H1 (cell line): ENCODE results near the gene GNG14. TPM values are rescaled to one million over a fixed set of nuclear protein-coding genes. Genes with fewer than 3 reads are reported as not detected.

Experiments
- CTCF ChIA-PET: fragments of 300-600 bp; sonication (Branson Sonifier 250); formaldehyde crosslinking; loops from one replicate; lab custom pipeline; 2021; ENCODE audit not compliant: partially characterized antibody; lab: Charles Lee
- POLR2A ChIA-PET: fragments of 300-600 bp; sonication (Branson Sonifier 250); formaldehyde crosslinking; loops from one replicate; lab custom pipeline; 2021; ENCODE audit warnings: inconsistent platforms; ENCODE audit not compliant: partially characterized antibody; lab: Charles Lee
- DNase-seq, 2 experiments: peaks; one replicate each; pipeline versions ENCODE4 v3.0.0 to v3.0.0-alpha.2; 2010 to 2022; ENCODE audit warnings: low spot score in 2 of 2, low read depth in 1 of 2, mixed read lengths in 1 of 2
- FAIRE-seq: peaks from 2 replicates; lab custom pipeline; 2011; peaks lifted over from hg19 to GRCh38; lab: Jason Lieb, UNC
- H2AFZ ChIP-seq: 2 replicates; pipeline ENCODE4 v1.8.1; 2012; ENCODE audit warnings: low read length, inconsistent platforms
- H2AK5ac ChIP-seq: 2 replicates; pipeline ENCODE4 v1.6.1; 2013; ENCODE audit warnings: low read depth, low read length
- H2BK120ac ChIP-seq: replicated peaks from 2 replicates; pipeline ENCODE3; 2013; ENCODE audit warnings: low read depth, low read length, inconsistent platforms
- H2BK12ac ChIP-seq: 2 replicates; pipeline ENCODE4 v1.6.1; 2013; ENCODE audit warnings: low read depth, low read length
- H2BK15ac ChIP-seq: 2 replicates; pipeline ENCODE4 v1.6.1; 2013; ENCODE audit warnings: low read length
- H2BK20ac ChIP-seq: 2 replicates; pipeline ENCODE4 v1.6.1; 2013; ENCODE audit warnings: low read length
- H2BK5ac ChIP-seq: 2 replicates; pipeline ENCODE4 v1.6.1; 2013; ENCODE audit warnings: low read depth, low read length
- H3K14ac ChIP-seq: 2 replicates; pipeline ENCODE4 v1.6.1; 2013; ENCODE audit warnings: inconsistent platforms; ENCODE audit not compliant: insufficient read length
- H3K18ac ChIP-seq: 2 replicates; pipeline ENCODE4 v1.6.1; 2013; ENCODE audit warnings: low read length; ENCODE audit errors: extremely low read depth
- H3K23ac ChIP-seq: 2 replicates; pipeline ENCODE4 v1.6.1; 2013; ENCODE audit warnings: inconsistent platforms; ENCODE audit not compliant: insufficient read length
- H3K23me2 ChIP-seq: 2 replicates; pipeline ENCODE4 v1.6.1; 2013; ENCODE audit warnings: low read depth, low read length
- H3K27ac ChIP-seq: 2 replicates; pipeline ENCODE4 v1.6.1; 2011; ENCODE audit warnings: low read depth, low read length, inconsistent platforms
- H3K27me3 ChIP-seq, 4 experiments: replicated peaks in 1 of 4; 1 replicate in 1 of 4; 2 replicates in 3 of 4; pipeline versions ENCODE4 v1.6.1 to v1.8.1; 2011 to 2013; ENCODE audit warnings: low read length in 3 of 4, mild to moderate bottlenecking in 3 of 4, inconsistent platforms in 2 of 4, mixed read lengths in 2 of 4, moderate library complexity in 1 of 4; ENCODE audit not compliant: control insufficient read depth in 3 of 4, insufficient read depth in 3 of 4; ENCODE audit errors: extremely low read depth in 1 of 4
- H3K36me3 ChIP-seq, 4 experiments: 2 replicates each; pipeline versions ENCODE4 v1.6.1 to v1.8.1; 2011 to 2013; ENCODE audit warnings: mild to moderate bottlenecking in 4 of 4, low read length in 3 of 4, moderate library complexity in 2 of 4, control low read depth in 1 of 4, inconsistent platforms in 1 of 4; ENCODE audit not compliant: insufficient read depth in 4 of 4, control insufficient read depth in 2 of 4
- H3K4ac ChIP-seq: replicated peaks from 2 replicates; pipeline ENCODE3; 2013; ENCODE audit warnings: low read length, low read depth, mixed read lengths, inconsistent platforms; ENCODE audit not compliant: insufficient read length
- H3K4me1 ChIP-seq, 4 experiments: replicated peaks in 1 of 4; 1 replicate in 1 of 4; 2 replicates in 3 of 4; pipeline versions ENCODE4 v1.6.1 to v1.8.1; 2011 to 2013; ENCODE audit warnings: low read length in 3 of 4, inconsistent platforms in 2 of 4, mixed read lengths in 1 of 4; ENCODE audit not compliant: insufficient read depth in 4 of 4, control insufficient read depth in 3 of 4
- H3K4me2 ChIP-seq, 2 experiments: 2 replicates each; pipeline versions ENCODE4 v1.6.1 to v1.8.1; 2011 to 2013; ENCODE audit warnings: low read depth in 2 of 2, low read length in 2 of 2, control low read depth in 1 of 2, inconsistent platforms in 1 of 2, mild to moderate bottlenecking in 1 of 2; ENCODE audit not compliant: insufficient read depth in 1 of 2
- H3K4me3 ChIP-seq, 4 experiments: fragments of 200-600, 300-600 bp in 1 of 4; sonication (generic), shearing (Covaris generic), sonication (Bioruptor Twin) in 1 of 4; 2 replicates each; pipeline versions ENCODE4 v1.5.1 to v1.8.1; 2011 to 2016; ENCODE audit warnings: low read length in 4 of 4, low read depth in 3 of 4, control low read depth in 2 of 4, inconsistent platforms in 2 of 4, mild to moderate bottlenecking in 2 of 4, mixed read lengths in 1 of 4, moderate library complexity in 1 of 4; ENCODE audit not compliant: insufficient read depth in 2 of 4; ENCODE audit errors: extremely low read depth in 1 of 4
- H3K56ac ChIP-seq: replicated peaks from 2 replicates; pipeline ENCODE3; 2013; ENCODE audit warnings: low read depth, mild to moderate bottlenecking, mixed read lengths, low read length, inconsistent platforms; ENCODE audit not compliant: insufficient read length
- H3K79me1 ChIP-seq: 2 replicates; pipeline ENCODE4 v1.6.1; 2013; ENCODE audit warnings: low read depth, low read length, control low read depth
- H3K79me2 ChIP-seq, 2 experiments: 2 replicates each; pipeline versions ENCODE4 v1.6.1 to v1.8.1; 2012 to 2013; ENCODE audit warnings: low read length in 2 of 2, mild to moderate bottlenecking in 2 of 2, inconsistent platforms in 1 of 2; ENCODE audit not compliant: insufficient read depth in 2 of 2, control insufficient read depth in 1 of 2
- H3K9ac ChIP-seq, 4 experiments: replicated peaks in 1 of 4; 1 replicate in 1 of 4; 2 replicates in 3 of 4; pipeline versions ENCODE4 v1.6.1 to v1.8.1; 2011 to 2013; ENCODE audit warnings: low read depth in 3 of 4, low read length in 3 of 4, control low read depth in 2 of 4, mild to moderate bottlenecking in 2 of 4, moderate library complexity in 2 of 4, inconsistent platforms in 1 of 4; ENCODE audit errors: extremely low read depth in 1 of 4
- H3K9me3 ChIP-seq, 2 experiments: 2 replicates each; pipeline versions ENCODE4 v1.6.1 to v1.8.1; 2012 to 2013; ENCODE audit warnings: mild to moderate bottlenecking in 2 of 2, moderate library complexity in 2 of 2, control low read depth in 1 of 2, inconsistent platforms in 1 of 2, low read depth in 1 of 2, low read length in 1 of 2, mixed read lengths in 1 of 2; ENCODE audit not compliant: insufficient read depth in 2 of 2
- H4K20me1 ChIP-seq, 2 experiments: replicated peaks in 1 of 2; 2 replicates each; pipeline versions ENCODE3 to v1.8.1; 2011 to 2013; ENCODE audit warnings: inconsistent platforms in 2 of 2, low read length in 2 of 2, mild to moderate bottlenecking in 1 of 2; ENCODE audit not compliant: insufficient read depth in 2 of 2, control insufficient read depth in 1 of 2
- H4K5ac ChIP-seq: 2 replicates; pipeline ENCODE4 v1.6.1; 2013; ENCODE audit warnings: low read length, low read depth, mixed read lengths, inconsistent platforms; ENCODE audit not compliant: insufficient read length
- H4K8ac ChIP-seq: 2 replicates; pipeline ENCODE4 v1.8.0; 2013; ENCODE audit warnings: mild to moderate bottlenecking, moderate library complexity, low read length, inconsistent platforms; ENCODE audit not compliant: insufficient read depth; ENCODE audit errors: extremely low read depth
- H4K91ac ChIP-seq: replicated peaks from 2 replicates; pipeline ENCODE3; 2013; ENCODE audit warnings: low read length, mixed read lengths, inconsistent platforms; ENCODE audit not compliant: insufficient read length
- RXRA ChIP-seq: IDR thresholded peaks from 2 replicates; pipeline ENCODE4 v1.6.1; 2011; ENCODE audit warnings: low read depth, mild to moderate bottlenecking, low read length, moderate library complexity; ENCODE audit not compliant: insufficient read depth
- WGBS, 2 experiments: shearing (Covaris generic) in 1 of 2; methylation state at CpG; one replicate each; pipeline versions ENCODE4 v1.1.6 to v1.1.7; 2013 to 2015; ENCODE audit warnings: low lambda C conversion rate in 2 of 2, mixed read lengths in 2 of 2, inconsistent platforms in 1 of 2, low coverage in 1 of 2, missing lambda C conversion rate in 1 of 2; ENCODE audit not compliant: insufficient replicate concordance in 2 of 2, insufficient coverage in 1 of 2, insufficient read length in 1 of 2; ENCODE audit errors: extremely low coverage in 1 of 2, missing lambda C conversion rate in 1 of 2; 5-methylcytosine and 5-hydroxymethylcytosine counted together
- polyA plus RNA-seq, 7 experiments: library from polyadenylated mRNA; depleted of rRNA in 3 of 7; stranded (reverse) in 5 of 7; unstranded in 2 of 7; fragments of >200 nt in 5 of 7; fragments of 200-250 nt in 2 of 7; gene quantifications; 1 replicate in 5 of 7; 2 replicates in 1 of 7; 4 replicates in 1 of 7; pipeline versions ENCODE4 v1.2.1 to v1.2.3, GENCODE V29; 2011 to 2013; ENCODE audit warnings: missing spikeins in 2 of 7, mixed read lengths in 2 of 7
- total RNA-seq: library from RNA; stranded (reverse); fragmentation: NEBNext Ultra II Directional; extraction: Animal tissue kit (Norgen Biotek cat#: 25700); gene quantifications from 2 replicates; pipeline ENCODE4 v1.2.1, GENCODE V29; 2021

Gene GNG14
- total and polyA plus RNA-seq, 2 of the 8 experiments (the other 6 are each of a cell fraction or from before 2014, with no cell fraction given) = not detected

DNA sequence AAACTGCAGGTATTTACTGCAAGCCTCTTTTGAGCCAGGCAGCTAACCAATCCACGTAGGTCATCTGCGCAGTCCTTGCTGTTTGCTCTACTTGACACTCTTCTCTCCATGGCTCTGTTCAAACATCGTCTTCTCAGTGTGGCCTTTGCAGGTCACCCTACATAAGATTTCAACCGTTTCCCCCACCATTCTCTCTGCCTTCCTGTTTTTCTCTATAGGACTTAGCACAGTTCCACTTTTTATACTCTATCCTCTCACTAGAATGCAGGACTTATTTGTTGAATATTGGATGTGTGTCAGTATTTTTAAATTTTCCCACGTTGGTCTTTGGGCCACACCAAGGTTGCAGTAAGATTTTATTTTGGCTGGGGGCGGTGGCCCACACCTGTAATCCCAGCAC, 10.3 kb downstream of the GNG14 start:
- 88% methylated on average over 6 of the region's 6 CpGs; no CpG with 5 or more reads in 1 of the 2 experiments for WGBS, 2 experiments
- no peak overlapping the region for H3K23ac ChIP-seq
- no peaks in the 10 kb centered on the region for H3K9me3 ChIP-seq
- H2BK12ac ChIP-seq = no peak overlapping the region
- H3K79me1 ChIP-seq = no peaks in the 10 kb centered on the region
- no peak overlapping the region for H2BK15ac ChIP-seq
- no peak overlapping the region for H3K4ac ChIP-seq
- H4K5ac ChIP-seq = no peak overlapping the region
- H3K14ac ChIP-seq = no peak overlapping the region
- H3K27me3 ChIP-seq = no peaks in the 10 kb centered on the region
- H3K23me2 ChIP-seq = peaks cover 7% of the 10 kb centered on the region; the same call in 1 of the 2 replicates
- H4K91ac ChIP-seq = no peak overlapping the region
- no peak overlapping the region for H2BK5ac ChIP-seq
- peaks cover 19 to 42% (median 25%) of the 10 kb centered on the region in 4 experiments for H3K36me3 ChIP-seq
- H3K9ac ChIP-seq = no peak overlapping the region
- no peak for DNase-seq
- H3K18ac ChIP-seq = no peak overlapping the region
- H2AFZ ChIP-seq = no peak overlapping the region
- peaks cover 0 to 7% (median 4%) of the 10 kb centered on the region in 4 experiments; a peak in 2 of 7 replicates for H3K4me1 ChIP-seq
- H4K8ac ChIP-seq = no peak overlapping the region
- ChIA-PET CTCF (interaction anchor here (1.2 to 1.7 kb wide), 4 partner anchors 16 to 187 kb away, joined by 3 to 6 read pairs (median 4); no protein-coding TSS in a partner anchor), POLR2A (interaction anchor here (0.7 to 9.2 kb wide), 11 partner anchors 10 to 64 kb away, joined by 3 to 93 read pairs (median 7); partner anchors contain the start of genes DHPS, GET3, GNG14 and TNPO2)
- no peak overlapping the region for H2AK5ac ChIP-seq
- no peaks in the 10 kb centered on the region for H3K79me2 ChIP-seq
- no peak overlapping the region for H3K4me3 ChIP-seq
- no peak for FAIRE-seq
- peaks cover 4 to 6% of the 10 kb centered on the region in 2 experiments for H4K20me1 ChIP-seq
- H3K27ac ChIP-seq = no peak overlapping the region
- no peak overlapping the region for H3K4me2 ChIP-seq
- no peak overlapping the region for H2BK20ac ChIP-seq
- H3K56ac ChIP-seq = no peak overlapping the region
- H2BK120ac ChIP-seq = no peak overlapping the region
- no peak for TF ChIP-seq RXRA
